Measurements from ENCODE around the gene JAG2. TPM values are rescaled to one million over a fixed set of nuclear protein-coding genes. Genes with fewer than 3 reads are reported as not detected.

JAG2 gene
- total and polyA plus RNA-seq, 2 of the 13 experiments (the other 11 are each of a cell fraction or from before 2014, with no cell fraction given): 0.04 to 0.16 TPM

DNA sequence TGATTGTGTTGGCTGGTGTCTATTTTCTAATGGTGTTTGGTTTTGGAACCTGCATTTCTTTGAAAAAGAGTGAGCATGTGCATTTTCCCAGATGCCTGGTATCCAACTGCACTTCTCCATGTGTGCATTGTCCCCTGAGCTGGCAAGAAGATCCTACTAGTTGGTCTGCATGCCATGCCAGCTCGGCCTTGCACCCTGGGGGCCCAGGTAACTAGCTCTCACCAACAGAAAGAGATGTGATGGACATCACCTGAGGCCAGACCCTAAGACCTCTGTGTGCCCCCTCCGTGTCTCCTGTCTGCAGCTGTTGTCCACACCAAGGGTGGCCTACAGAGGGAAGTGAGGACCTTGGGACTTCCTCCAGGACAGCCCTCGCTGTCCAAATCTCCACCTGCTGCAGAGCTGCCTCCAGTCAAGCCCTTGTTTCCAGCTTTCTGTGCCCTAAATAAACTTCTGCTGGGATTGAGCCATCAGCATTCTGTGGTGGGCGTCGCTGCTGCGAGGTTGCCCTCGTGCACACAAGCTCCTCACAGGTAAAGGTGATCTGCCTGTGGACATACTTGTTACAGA, 73.3 kb downstream of the JAG2 start (continued):
- TF ChIP-seq ZNF615 (CRISPR knock-in tag; IDR thresholded peaks at IDR 0.05; ENCODE audit: borderline replicate concordance): no peak
- no peak for TF ChIP-seq ZSCAN29 (CRISPR knock-in tag; conservative IDR thresholded peaks at IDR 0.05)
- TF ChIP-seq BORCS8-MEF2B (CRISPR knock-in tag; IDR thresholded peaks at IDR 0.05): no peak
- TF ChIP-seq, protein P1, sequence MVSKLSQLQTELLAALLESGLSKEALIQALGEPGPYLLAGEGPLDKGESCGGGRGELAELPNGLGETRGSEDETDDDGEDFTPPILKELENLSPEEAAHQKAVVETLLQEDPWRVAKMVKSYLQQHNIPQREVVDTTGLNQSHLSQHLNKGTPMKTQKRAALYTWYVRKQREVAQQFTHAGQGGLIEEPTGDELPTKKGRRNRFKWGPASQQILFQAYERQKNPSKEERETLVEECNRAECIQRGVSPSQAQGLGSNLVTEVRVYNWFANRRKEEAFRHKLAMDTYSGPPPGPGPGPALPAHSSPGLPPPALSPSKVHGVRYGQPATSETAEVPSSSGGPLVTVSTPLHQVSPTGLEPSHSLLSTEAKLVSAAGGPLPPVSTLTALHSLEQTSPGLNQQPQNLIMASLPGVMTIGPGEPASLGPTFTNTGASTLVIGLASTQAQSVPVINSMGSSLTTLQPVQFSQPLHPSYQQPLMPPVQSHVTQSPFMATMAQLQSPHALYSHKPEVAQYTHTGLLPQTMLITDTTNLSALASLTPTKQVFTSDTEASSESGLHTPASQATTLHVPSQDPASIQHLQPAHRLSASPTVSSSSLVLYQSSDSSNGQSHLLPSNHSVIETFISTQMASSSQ (IDR thresholded peaks at IDR 0.05; ENCODE audit: low read depth): no peak
- TF ChIP-seq, protein P1 (CRISPR knock-in tag; IDR thresholded peaks at IDR 0.05; ENCODE audit: borderline replicate concordance): no peak
- TF ChIP-seq, protein P2, sequence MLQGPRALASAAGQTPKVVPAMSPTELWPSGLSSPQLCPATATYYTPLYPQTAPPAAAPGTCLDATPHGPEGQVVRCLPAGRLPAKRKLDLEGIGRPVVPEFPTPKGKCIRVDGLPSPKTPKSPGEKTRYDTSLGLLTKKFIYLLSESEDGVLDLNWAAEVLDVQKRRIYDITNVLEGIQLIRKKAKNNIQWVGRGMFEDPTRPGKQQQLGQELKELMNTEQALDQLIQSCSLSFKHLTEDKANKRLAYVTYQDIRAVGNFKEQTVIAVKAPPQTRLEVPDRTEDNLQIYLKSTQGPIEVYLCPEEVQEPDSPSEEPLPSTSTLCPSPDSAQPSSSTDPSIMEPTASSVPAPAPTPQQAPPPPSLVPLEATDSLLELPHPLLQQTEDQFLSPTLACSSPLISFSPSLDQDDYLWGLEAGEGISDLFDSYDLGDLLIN (CRISPR knock-in tag; IDR thresholded peaks at IDR 0.05; ENCODE audit: borderline replicate concordance): no peak
